Activated naive CD8-positive, alpha-beta T cell treated with anti-CD3 and anti-CD28 coated beads, Interleukin-2, amount 50 U/mL, for 16 hours (primary cell): ENCODE data around the gene RAB11FIP3.
"Not testable (repeated sequence)": the region's sequence is repeated elsewhere in the genome, so short reads cannot be mapped to it uniquely, and the experiment has no call there.

Experiments
- DNase-seq: peaks from one replicate; pipeline ENCODE4 v3.0.0-alpha.2; 2020; ENCODE audit warnings: low read depth, low spot score

RAB11FIP3 gene

GRCh38 chr16:467249-467871 lies 41.9 kb downstream of the RAB11FIP3 start:
- DNase-seq, result not testable (repeated sequence)

- DNase-seq, result no peak
Measured at GRCh38 chr16:468068-468821, 42.8 kb downstream of the RAB11FIP3 start.

GRCh38 chr16:469459-469858 lies 44.0 kb downstream of the RAB11FIP3 start:
- DNase-seq, result not testable (repeated sequence)

GRCh38 chr16:470418-470817 lies 45.0 kb downstream of the RAB11FIP3 start:
- DNase-seq, result no peak

GRCh38 chr16:471353-472198 lies 46.1 kb downstream of the RAB11FIP3 start:
- DNase-seq, result no peak

GRCh38 chr16:472199-472504 lies 46.7 kb downstream of the RAB11FIP3 start:
- DNase-seq, result no peak

- no peak for DNase-seq
Measured at GRCh38 chr16:473046-474043, 47.9 kb downstream of the RAB11FIP3 start.

- no peak for DNase-seq
Measured at GRCh38 chr16:474420-475122, 49.1 kb downstream of the RAB11FIP3 start.

GRCh38 chr16:476039-476438 lies 50.6 kb downstream of the RAB11FIP3 start:
- DNase-seq, result no peak

GRCh38 chr16:477301-478157 lies 52.1 kb downstream of the RAB11FIP3 start:
- no peak for DNase-seq

GRCh38 chr16:478287-478686 lies 52.8 kb downstream of the RAB11FIP3 start:
- not testable (repeated sequence) for DNase-seq

- DNase-seq, result no peak
Measured at GRCh38 chr16:482468-483185, 57.2 kb downstream of the RAB11FIP3 start.

- DNase-seq, result no peak
Measured at GRCh38 chr16:483341-484075, 58.1 kb downstream of the RAB11FIP3 start.

- no peak for DNase-seq
Measured at GRCh38 chr16:489606-490005, 64.2 kb downstream of the RAB11FIP3 start.

- no peak for DNase-seq
Measured at GRCh38 chr16:490768-491167, 65.3 kb downstream of the RAB11FIP3 start.

- DNase-seq, result no peak
Measured at GRCh38 chr16:491220-491919, 65.9 kb downstream of the RAB11FIP3 start.

GRCh38 chr16:492211-492875 lies 66.9 kb downstream of the RAB11FIP3 start:
- DNase-seq, result no peak
